AG04450 (cell line): ENCODE measurements around the gene GMPPA. TPM values are rescaled to one million over a fixed set of nuclear protein-coding genes. Genes with fewer than 3 reads are reported as not detected.

Experiments
- CTCF ChIA-PET: fragments of 300-600, 350-600 bp; formaldehyde crosslinking; extraction: SDS; loops from one replicate; lab custom pipeline; 2022; ENCODE audit warnings: antibody characterized with exemption, inconsistent platforms; lab: Charles Lee
- POLR2A ChIA-PET: fragments of 350-600 bp; formaldehyde crosslinking; extraction: SDS; loops from one replicate; lab custom pipeline; 2021; ENCODE audit warnings: antibody characterized with exemption, inconsistent platforms; lab: Yijun Ruan, JAX
- DNase-seq: peaks from one replicate; pipeline ENCODE4 v3.0.0-alpha.2; 2011; ENCODE audit warnings: low read depth, low spot score
- H3K27ac ChIP-seq: one replicate; pipeline ENCODE4 v1.5.1; 2012; ENCODE audit warnings: low read depth, low read length, control low read depth
- H3K27me3 ChIP-seq: one replicate; pipeline ENCODE4 v1.6.0; 2012; ENCODE audit warnings: low read length; ENCODE audit not compliant: control insufficient read depth, insufficient read depth
- H3K4me3 ChIP-seq: 2 replicates; pipeline ENCODE4 v1.5.1; 2011; ENCODE audit warnings: mild to moderate bottlenecking, low read depth, low read length, control low read depth
- H3K9me3 ChIP-seq: 2 replicates; pipeline ENCODE4 v1.5.1; 2012; ENCODE audit warnings: low read length; ENCODE audit not compliant: control insufficient read depth, insufficient read depth
- polyA plus RNA-seq: library from polyadenylated mRNA; depleted of rRNA; stranded (reverse); fragments of >200 nt; gene quantifications from 2 replicates; pipeline ENCODE4 v1.2.3, GENCODE V29; 2011
- TF ChIP-seq, protein P1 (sequence below): IDR thresholded peaks from 2 replicates; pipeline ENCODE4 v1.5.1; 2011; ENCODE audit warnings: low read depth, low read length, control low read depth, inconsistent platforms

Gene GMPPA
- polyA plus RNA-seq, 1 experiment = 90.1 TPM

DNA sequence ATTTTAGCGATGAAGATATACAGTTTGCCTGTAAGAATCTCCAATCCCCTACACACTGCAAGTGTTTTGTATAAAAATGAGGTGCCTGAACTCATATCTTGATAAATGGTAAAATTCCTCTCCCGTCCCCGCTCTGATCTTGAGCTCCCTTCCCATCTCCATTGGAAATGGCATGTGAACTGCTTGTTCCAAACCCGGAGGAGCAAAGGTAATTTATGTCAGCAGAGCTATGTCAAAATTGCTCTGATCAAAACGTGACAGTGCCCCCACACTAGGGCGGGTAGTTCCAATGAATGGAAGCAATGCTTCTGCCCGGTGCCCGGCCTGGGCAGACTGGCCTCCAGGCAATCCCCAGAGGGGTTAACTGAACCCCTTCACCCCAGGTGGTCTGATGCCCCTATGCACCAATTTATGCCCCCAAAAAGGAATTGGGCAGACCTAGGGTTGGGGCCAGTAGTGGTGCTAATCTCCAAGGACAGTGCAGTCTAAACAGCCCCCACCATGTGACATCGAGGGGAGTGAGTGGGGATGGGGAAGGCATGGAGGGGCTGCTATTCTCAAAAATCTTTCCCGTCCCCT, 3.6 kb upstream of the GMPPA start:
- POLR2A ChIA-PET = interaction anchor here (0.6 to 1.1 kb wide), 4 partner anchors 13 to 42 kb away, joined by 3 to 5 read pairs (median 4); no protein-coding TSS in a partner anchor
- Histone ChIP-seq H3K9me3 (no peaks in the 10 kb centered on the region; the same call in 1 of the 2 replicates), H3K27ac (no peak overlapping the region), H3K4me3 (no peak overlapping the region), H3K27me3 (peaks cover 3% of the 10 kb centered on the region)
- TF ChIP-seq, protein P1, sequence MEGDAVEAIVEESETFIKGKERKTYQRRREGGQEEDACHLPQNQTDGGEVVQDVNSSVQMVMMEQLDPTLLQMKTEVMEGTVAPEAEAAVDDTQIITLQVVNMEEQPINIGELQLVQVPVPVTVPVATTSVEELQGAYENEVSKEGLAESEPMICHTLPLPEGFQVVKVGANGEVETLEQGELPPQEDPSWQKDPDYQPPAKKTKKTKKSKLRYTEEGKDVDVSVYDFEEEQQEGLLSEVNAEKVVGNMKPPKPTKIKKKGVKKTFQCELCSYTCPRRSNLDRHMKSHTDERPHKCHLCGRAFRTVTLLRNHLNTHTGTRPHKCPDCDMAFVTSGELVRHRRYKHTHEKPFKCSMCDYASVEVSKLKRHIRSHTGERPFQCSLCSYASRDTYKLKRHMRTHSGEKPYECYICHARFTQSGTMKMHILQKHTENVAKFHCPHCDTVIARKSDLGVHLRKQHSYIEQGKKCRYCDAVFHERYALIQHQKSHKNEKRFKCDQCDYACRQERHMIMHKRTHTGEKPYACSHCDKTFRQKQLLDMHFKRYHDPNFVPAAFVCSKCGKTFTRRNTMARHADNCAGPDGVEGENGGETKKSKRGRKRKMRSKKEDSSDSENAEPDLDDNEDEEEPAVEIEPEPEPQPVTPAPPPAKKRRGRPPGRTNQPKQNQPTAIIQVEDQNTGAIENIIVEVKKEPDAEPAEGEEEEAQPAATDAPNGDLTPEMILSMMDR = no peak
- no peak for DNase-seq
- CTCF ChIA-PET = interaction anchor here (0.6 to 6.1 kb wide), 30 partner anchors 10 to 392 kb away, joined by 3 to 168 read pairs (median 4); partner anchors contain the start of gene TMEM198

DNA sequence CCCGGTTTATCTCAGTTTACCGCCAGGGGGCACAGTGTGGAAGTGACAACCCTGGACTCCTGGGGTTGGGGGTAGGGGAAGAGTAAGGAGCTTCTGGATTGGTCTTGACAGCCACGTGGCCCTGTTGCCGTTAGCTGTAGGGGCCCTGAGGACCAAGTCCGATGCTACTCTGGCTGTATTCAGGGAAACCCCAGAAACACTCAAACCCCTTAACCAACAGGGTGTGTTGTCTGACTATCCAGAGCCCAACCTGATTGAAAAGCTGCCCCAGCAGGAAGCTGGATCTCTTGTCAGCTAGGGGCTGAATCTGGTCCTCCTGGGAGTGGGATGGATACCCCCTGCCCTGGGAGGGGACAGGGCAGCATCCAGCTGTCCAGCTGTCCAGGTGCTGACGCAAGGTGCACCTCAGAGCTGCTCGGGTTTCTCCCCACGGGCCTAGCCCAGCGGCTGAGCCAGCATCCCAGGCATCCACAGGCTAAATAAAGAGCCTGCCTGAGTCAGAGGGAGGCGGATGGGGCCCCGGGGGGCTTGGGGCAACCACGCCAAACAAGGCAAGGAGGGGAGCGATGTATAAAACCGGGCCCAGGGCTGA, 3.1 kb upstream of the GMPPA start:
- CTCF ChIA-PET = interaction anchor here (0.6 to 6.1 kb wide), 36 partner anchors 10 to 194 kb away, joined by 3 to 168 read pairs (median 4); partner anchors contain the start of gene TMEM198
- DNase-seq = peak; percentile 47
- Histone ChIP-seq H3K27me3 (peaks cover 3% of the 10 kb centered on the region), H3K4me3 (no peak overlapping the region), H3K9me3 (no peaks in the 10 kb centered on the region; the same call in 1 of the 2 replicates), H3K27ac (no peak overlapping the region)
- TF ChIP-seq, protein P1 = peak; percentile 78
- POLR2A ChIA-PET = interaction anchor here (0.6 to 1.4 kb wide), 6 partner anchors 13 to 78 kb away, joined by 3 to 5 read pairs (median 4); no protein-coding TSS in a partner anchor

DNA sequence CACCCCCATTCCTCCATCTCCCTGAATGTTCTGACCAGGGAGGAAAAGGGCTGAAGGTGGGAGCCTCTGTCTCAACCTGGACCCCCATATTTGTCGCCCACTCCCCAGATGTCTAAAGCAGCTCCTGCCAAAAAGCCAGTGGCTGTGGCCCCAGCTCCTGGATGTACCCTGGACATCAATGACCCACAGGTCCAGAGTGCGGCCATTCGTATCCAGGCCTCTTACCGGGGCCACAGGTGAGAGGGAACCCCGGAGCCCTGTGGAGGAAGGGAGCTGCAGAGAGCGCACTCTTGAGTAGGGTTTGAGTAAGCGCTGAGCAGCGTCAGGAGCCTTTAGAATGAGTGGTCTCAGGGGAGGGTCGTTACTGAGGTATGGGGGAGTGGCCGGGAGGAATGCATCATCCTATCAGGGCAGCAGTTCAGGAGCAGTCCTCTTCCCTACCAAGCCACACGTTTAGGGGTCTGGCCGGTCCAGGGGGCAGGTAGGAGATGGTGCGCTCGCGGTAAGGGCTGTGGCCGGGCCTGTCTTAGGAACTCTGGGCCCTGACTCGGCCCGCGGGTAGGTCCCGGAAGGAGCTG, 2.4 kb upstream of the GMPPA start:
- Histone ChIP-seq H3K9me3 (no peaks in the 10 kb centered on the region; the same call in 1 of the 2 replicates), H3K27ac (no peak overlapping the region), H3K27me3 (peaks cover 3% of the 10 kb centered on the region), H3K4me3 (no peak overlapping the region)
- ChIA-PET CTCF (interaction anchor here (0.7 to 6.1 kb wide), 22 partner anchors 10 to 193 kb away, joined by 3 to 168 read pairs (median 11); no protein-coding TSS in a partner anchor), POLR2A (interaction anchor here (0.7 to 2.9 kb wide), 6 partner anchors 13 to 108 kb away, joined by 3 to 18 read pairs (median 4); no protein-coding TSS in a partner anchor)
- TF ChIP-seq, protein P1 = no peak
- DNase-seq = no peak

DNA sequence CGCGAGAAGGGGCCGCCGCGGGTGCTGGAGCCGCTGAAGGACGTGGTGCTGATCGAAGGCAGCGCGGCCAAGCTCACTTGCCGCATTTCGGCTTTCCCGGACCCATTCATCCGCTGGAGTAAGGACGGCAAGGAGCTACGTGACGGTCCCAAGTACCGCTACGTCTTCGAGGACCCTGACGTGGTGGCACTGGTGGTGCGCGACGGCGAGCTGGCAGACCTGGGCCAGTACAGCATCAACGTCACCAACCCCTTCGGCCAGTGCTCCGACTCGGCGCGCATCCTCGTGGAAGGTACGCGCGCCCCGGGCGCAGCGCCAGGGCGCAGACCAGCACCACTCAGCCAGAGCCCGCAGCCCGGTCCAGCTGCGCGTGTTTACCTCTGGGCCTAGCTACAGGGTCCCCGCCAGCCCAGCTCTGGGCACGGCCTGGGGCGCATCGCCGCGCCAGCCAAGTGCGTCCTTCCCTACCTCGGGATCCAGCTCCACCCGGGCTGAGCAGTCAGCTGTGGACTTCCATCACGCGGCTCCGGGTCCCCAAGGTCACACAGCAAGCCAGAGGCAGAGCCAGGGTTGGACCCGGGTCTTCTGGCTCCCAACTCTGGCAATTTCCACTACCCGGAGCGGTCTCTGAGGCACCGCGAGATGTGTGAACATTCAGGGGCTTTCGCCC, 1.7 kb upstream of the GMPPA start:
- CTCF ChIA-PET = interaction anchor here (1.0 to 6.1 kb wide), 8 partner anchors 11 to 93 kb away, joined by 3 to 168 read pairs (median 28); no protein-coding TSS in a partner anchor
- TF ChIP-seq, protein P1 = no peak
- H3K9me3 ChIP-seq = no peaks in the 10 kb centered on the region; the same call in 1 of the 2 replicates
- POLR2A ChIA-PET = interaction anchor here (0.9 to 2.9 kb wide), 5 partner anchors 13 to 108 kb away, joined by 3 to 18 read pairs (median 3); no protein-coding TSS in a partner anchor
- H3K27ac ChIP-seq = no peak overlapping the region
- H3K4me3 ChIP-seq = peak overlapping the region; percentile 76
- peaks cover 3% of the 10 kb centered on the region for H3K27me3 ChIP-seq
- DNase-seq = no peak
